ENCODE measurements around the gene EPHX1.

GRCh38 chr1:225855503-225856300 is 45.8 kb downstream of the EPHX1 start:
- TF ChIP-seq EZH2 (IDR thresholded peaks at IDR 0.05; ENCODE audit: low read length, missing control alignments) (no peak), CTCF (conservative IDR thresholded peaks at IDR 0.05 in 1 of 2, IDR thresholded peaks at IDR 0.05 in 1 of 2; ENCODE audit: low read depth in 1 of 2, low read length in 2 of 2) (no peak)

Measured in fibroblast of lung (primary cell).